Activated T-cell treated with anti-CD3 and anti-CD28 coated beads, Interleukin-2, amount 50 U/mL, for 1 hour (primary cell): ENCODE data around the gene SND1.

ENCODE experiments used
- DNase-seq: peaks from one replicate; pipeline ENCODE4 v3.0.0-alpha.2; 2020

The SND1 gene

GRCh38 chr7:128131731-128132130, 479.7 kb downstream of the SND1 start:
- DNase-seq = no peak

- no peak for DNase-seq
Observed at GRCh38 chr7:128132426-128133069, 480.6 kb downstream of the SND1 start.

DNA sequence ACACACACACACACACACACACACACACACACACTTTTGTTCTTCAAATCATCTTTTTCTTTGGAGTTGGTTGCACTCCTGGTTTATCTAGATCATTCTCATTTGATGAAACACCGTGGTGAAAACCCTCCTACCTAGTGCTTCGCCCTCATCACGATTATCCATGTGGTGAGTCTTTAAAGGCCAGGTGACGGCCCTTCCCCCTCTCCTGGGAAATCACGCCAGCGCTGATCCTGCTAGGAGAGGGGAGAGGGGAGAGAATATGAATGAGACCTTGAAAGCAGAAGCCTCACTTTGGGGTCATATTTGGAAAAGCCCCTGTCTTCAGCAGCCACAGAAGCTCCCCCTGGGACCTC, 483.1 kb downstream of the SND1 start:
- no peak for DNase-seq

DNA sequence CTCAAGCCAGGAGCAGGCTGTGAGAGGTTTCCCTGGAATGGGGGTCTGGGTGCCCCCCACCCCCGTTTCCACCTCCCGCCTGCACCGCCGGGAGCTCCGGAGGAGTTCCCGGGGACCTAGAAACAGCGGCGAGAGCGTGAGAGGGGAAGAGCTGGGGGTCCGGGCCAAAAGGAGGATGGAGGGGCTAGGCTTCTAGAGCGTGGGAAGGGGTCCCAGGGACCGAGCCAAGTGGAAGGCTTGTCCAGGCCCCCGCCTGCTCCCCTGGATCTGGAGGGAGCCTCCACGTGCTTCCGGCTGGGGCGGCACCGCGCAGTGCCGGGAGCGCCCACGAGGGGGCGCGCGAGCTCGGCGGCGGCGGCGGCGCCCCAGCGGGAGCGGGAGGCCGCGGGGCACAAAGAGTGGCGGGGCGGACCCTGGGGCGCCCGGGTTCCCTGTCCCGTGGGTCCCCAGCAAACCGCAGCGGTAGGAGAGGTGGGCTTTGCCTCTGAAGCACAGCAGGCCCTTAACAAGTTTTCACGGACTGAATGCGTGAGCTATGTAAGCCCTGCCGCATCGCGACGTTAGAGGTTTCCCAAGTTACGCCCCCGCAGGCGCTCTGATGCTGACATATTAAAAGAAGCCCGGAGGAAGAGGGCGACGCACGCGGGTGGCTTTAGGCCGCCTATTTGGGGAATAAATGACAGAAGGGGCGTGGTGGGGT, 483.7 kb downstream of the SND1 start:
- DNase-seq = peak; percentile 78

DNA sequence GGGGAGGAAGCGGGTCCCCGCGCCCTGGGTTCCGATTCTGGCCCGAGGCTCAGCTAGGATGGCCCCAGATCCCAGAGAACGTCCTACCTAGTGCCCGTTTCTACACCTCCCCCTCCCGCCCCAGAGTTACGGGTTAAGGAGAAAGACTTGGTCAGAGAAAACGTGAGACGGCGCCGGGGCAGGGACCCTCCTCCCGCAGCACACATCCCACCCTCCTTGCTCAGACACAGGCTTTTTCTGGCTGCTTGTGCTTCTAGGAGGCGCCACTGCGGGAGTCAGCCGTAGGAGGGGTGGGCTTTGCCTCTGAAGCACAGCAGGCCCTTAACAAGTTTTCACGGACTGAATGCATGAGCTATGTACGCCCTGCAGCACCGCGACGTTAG, 484.2 kb downstream of the SND1 start:
- no peak for DNase-seq

GRCh38 chr7:128137181-128137580, 485.2 kb downstream of the SND1 start:
- DNase-seq = no peak

DNA sequence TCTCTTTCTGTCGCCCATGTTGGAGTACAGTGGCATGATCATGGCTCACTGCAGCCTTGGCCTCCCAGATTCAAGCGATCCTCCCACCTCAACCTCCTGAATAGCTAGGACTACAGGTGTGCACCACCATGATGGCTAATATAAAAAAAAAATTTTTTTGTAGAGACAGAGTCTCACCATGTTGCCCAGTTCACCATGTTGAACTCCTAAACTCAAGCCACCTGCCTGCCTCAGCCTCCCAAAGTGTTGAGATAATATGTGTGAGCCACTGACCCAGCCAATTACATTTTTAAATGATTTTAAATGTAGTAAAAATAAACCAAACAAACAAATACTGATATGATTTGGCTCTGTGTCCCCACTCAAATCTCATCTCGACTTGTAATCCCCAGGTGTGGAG, 487.4 kb downstream of the SND1 start:
- DNase-seq = no peak

- no peak for DNase-seq
Observed at GRCh38 chr7:128141683-128142195, 489.7 kb downstream of the SND1 start.
